NT2/D1 (cell line): ENCODE results near the gene RSU1.

Experiments used
- DNase-seq: peaks from one replicate; pipeline ENCODE4 v3.0.0-alpha.2; 2011; ENCODE audit warnings: low read depth, low spot score
- H3K27me3 ChIP-seq: 2 replicates; pipeline ENCODE4 v1.6.0; 2011; ENCODE audit warnings: mild to moderate bottlenecking; ENCODE audit not compliant: insufficient read length, insufficient read depth
- H3K36me3 ChIP-seq: 2 replicates; pipeline ENCODE4 v1.6.1; 2011; ENCODE audit warnings: mild to moderate bottlenecking, low read length, mixed read lengths; ENCODE audit not compliant: insufficient read depth, insufficient read length
- H3K4me1 ChIP-seq: 2 replicates; pipeline ENCODE4 v1.5.1; 2011; ENCODE audit not compliant: insufficient read depth, insufficient read length
- H3K4me3 ChIP-seq: 2 replicates; pipeline ENCODE4 v1.5.1; 2011; ENCODE audit warnings: low read depth; ENCODE audit not compliant: insufficient read length
- H3K9ac ChIP-seq: 2 replicates; pipeline ENCODE4 v1.6.0; 2011; ENCODE audit warnings: low read depth; ENCODE audit not compliant: insufficient read length
- H3K9me3 ChIP-seq: 2 replicates; pipeline ENCODE4 v1.5.1; 2011; ENCODE audit warnings: mild to moderate bottlenecking, low read length; ENCODE audit not compliant: insufficient read depth
- SUZ12 ChIP-seq: IDR thresholded peaks from 2 replicates; pipeline ENCODE4 v1.6.1; 2011; ENCODE audit not compliant: insufficient read length, insufficient read depth; ENCODE audit errors: extremely low read depth
- YY1 ChIP-seq: IDR thresholded peaks from 2 replicates; pipeline ENCODE4 v1.6.1; 2011; ENCODE audit not compliant: insufficient read length, insufficient read depth
- ZNF274 ChIP-seq: IDR thresholded peaks from 2 replicates; pipeline ENCODE4 v1.6.1; 2011; ENCODE audit warnings: mild to moderate bottlenecking, low read depth, low read length

The RSU1 gene

DNA sequence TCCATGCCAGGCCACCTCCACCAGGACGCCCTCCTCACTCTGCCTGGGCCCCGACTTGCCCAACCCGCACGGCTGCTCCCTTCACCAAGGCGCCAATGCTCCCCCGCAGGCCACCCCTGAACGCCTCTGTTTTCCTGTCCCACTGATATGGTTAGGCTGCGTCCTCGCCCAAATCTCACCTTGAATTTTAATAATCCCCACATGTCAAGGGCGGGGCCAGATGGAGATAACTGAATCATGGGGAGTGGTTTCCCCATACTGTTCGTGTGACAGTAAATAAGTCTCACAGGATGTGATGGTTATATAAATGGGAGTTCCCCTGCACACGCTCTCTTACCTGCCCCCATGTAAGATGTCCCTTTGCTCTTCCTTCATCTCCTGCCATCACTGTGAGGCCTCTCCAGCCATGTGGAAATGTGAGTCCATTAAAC, 29.8 kb downstream of the RSU1 start:
- H3K9me3 ChIP-seq: no peaks in the 10 kb centered on the region
- H3K4me1 ChIP-seq: no peaks in the 10 kb centered on the region
- H3K36me3 ChIP-seq: peaks cover 10% of the 10 kb centered on the region
- no peak for TF ChIP-seq ZNF274
- TF ChIP-seq SUZ12: no peak
- TF ChIP-seq YY1: no peak
- no peak overlapping the region for H3K4me3 ChIP-seq
- no peak for DNase-seq
- H3K27me3 ChIP-seq: no peaks in the 10 kb centered on the region
- H3K9ac ChIP-seq: no peak overlapping the region

DNA sequence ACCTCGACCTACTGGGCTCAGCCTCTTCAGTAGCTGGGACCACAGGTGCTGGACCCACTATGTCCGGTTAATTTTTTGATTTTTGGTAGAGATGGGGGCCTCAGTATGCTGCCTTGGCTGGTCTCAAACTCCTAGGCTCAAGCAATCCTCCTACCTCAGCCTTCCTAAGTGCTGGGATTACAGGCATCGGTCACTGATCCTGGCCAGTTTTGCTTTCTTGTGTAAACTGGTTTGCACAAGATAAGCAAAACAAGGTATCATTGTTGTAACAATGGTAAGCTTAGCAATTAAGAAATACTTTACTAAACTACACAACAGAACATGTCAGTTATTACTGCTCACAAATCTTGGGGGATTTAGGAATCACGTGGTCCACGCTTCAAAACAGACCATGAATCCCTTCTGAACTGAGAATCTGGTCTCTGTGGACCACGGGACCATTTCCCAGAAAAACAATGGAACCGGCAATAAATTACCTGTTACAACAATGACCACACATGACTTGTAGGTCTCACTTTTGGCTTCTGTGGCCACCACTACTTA, 36.8 kb downstream of the RSU1 start:
- Histone ChIP-seq H3K4me3 (no peak overlapping the region), H3K4me1 (no peaks in the 10 kb centered on the region), H3K9ac (no peak overlapping the region), H3K36me3 (peaks cover 15% of the 10 kb centered on the region), H3K27me3 (no peaks in the 10 kb centered on the region), H3K9me3 (no peaks in the 10 kb centered on the region)
- TF ChIP-seq SUZ12 (no peak), YY1 (no peak), ZNF274 (no peak)
- no peak for DNase-seq

DNA sequence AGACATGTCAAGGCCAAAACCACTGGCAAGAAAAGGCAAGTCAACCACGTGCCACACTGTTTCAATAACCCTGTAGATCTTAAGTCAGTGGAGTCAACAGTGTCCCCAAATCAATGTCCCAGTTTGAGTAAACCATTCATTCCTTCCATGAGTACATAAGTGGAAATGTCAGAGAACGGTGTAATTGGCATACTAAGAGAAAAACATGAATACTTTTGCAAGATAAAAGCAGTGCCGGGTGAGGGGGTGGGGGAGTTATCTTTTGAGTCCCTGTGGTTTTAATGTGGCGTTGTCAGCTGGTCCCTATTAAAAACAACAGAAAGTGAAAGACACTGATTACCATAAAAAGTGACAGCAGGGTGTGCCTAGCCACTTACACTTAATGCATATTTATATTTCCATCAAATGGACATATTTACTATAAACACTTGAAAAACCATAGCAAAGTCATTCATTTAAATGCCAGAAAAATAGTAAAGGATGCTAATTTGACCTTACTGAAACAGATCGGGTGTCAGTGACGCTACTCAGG, 37.8 kb downstream of the RSU1 start:
- H3K36me3 ChIP-seq: peaks cover 15% of the 10 kb centered on the region
- no peak overlapping the region for H3K9ac ChIP-seq
- no peaks in the 10 kb centered on the region for H3K9me3 ChIP-seq
- no peaks in the 10 kb centered on the region for H3K4me1 ChIP-seq
- no peak overlapping the region for H3K4me3 ChIP-seq
- no peaks in the 10 kb centered on the region for H3K27me3 ChIP-seq
- no peak for TF ChIP-seq YY1
- no peak for TF ChIP-seq ZNF274
- TF ChIP-seq SUZ12: no peak
- DNase-seq: no peak

DNA sequence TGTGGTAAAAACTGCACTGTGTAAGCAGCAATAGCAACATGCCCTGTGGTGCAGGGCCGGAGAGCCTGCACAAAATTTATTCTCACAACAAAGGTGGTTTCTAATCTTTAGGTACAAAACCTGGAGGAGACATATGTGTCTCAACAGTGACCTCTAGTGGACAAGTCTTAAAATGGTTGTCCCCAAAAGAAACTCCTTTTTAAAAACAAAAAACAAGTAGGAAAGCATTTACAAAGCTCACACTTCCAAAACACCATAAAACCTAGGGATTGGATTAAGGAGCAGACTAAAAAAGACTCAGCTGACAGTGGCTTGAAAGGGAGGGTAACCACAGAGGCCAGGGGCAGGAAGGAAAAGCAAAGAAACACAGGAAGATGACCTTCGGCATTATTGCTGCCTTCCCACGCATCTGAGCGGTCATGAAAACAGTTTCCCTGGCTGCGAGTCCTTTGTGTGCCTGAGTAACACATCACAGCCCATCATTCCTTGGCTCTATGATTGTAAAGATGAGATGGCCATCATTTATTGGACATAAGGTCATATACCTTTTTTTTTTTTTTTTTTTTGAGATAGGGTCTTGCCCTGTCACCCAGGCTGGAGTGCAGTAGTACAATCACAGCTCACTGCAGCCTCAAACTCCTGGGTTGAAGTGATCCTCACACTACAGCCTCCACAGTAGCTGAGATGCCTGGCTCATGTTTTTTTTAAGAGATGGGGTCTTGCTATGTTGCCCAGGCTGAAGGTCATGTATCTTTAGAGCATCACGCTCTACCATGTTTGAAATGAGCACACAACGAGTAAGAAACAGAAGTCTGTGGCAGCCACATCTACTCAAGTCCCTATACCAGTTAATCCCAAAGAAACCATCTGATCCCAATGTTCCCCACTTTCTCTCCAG, 39.5 kb downstream of the RSU1 start:
- Histone ChIP-seq H3K4me3 (no peak overlapping the region), H3K9ac (no peak overlapping the region), H3K36me3 (peaks cover 12% of the 10 kb centered on the region), H3K9me3 (no peaks in the 10 kb centered on the region), H3K27me3 (no peaks in the 10 kb centered on the region), H3K4me1 (no peaks in the 10 kb centered on the region)
- no peak for TF ChIP-seq ZNF274
- TF ChIP-seq SUZ12: no peak
- TF ChIP-seq YY1: no peak
- peak; percentile 28 for DNase-seq

DNA sequence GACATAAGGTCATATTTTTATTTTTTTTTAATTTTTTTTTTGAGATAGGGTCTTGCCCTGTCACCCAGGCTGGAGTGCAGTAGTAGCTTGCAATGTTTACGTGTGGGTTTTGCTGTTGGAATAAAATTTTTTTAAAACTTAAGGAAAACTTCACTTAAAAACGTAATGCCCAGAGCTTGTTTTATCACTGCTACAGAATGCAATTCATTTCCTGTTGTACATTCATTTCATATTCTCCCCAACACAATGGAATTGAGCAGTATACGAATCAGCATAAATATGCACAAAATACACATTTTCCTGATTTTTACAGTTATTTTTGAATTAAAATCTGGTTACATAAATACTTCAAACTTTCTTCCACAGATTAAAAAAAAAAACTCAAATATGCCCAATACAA, 40.3 kb downstream of the RSU1 start:
- no peaks in the 10 kb centered on the region for H3K4me1 ChIP-seq
- H3K36me3 ChIP-seq: peaks cover 12% of the 10 kb centered on the region
- no peak for TF ChIP-seq YY1
- TF ChIP-seq SUZ12: no peak
- TF ChIP-seq ZNF274: no peak
- no peak overlapping the region for H3K9ac ChIP-seq
- DNase-seq: no peak
- no peaks in the 10 kb centered on the region for H3K9me3 ChIP-seq
- no peak overlapping the region for H3K4me3 ChIP-seq
- no peaks in the 10 kb centered on the region for H3K27me3 ChIP-seq

DNA sequence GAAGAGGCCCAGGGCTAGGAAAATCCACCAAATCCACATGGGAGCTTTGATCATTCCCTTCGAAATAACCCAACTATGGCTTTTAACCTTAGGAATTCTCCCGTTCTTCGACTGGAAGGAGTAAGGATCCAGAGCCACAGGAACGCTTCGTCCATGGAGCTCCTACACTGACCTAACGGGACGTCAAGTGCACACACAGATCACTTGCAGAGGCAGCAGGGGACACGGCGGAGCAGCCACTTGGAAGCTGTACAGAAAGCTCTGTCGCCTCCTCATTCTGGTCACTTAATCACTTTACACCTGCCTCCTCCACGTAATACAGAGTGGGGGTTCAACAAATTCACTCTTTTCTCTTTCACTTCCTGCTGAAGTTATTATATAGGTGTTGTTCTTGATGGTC, 43.9 kb downstream of the RSU1 start:
- no peaks in the 10 kb centered on the region for H3K27me3 ChIP-seq
- TF ChIP-seq YY1: no peak
- no peak for TF ChIP-seq SUZ12
- TF ChIP-seq ZNF274: no peak
- H3K36me3 ChIP-seq: peaks cover 4% of the 10 kb centered on the region
- no peaks in the 10 kb centered on the region for H3K4me1 ChIP-seq
- H3K4me3 ChIP-seq: no peak overlapping the region
- no peaks in the 10 kb centered on the region for H3K9me3 ChIP-seq
- no peak for DNase-seq
- H3K9ac ChIP-seq: no peak overlapping the region

DNA sequence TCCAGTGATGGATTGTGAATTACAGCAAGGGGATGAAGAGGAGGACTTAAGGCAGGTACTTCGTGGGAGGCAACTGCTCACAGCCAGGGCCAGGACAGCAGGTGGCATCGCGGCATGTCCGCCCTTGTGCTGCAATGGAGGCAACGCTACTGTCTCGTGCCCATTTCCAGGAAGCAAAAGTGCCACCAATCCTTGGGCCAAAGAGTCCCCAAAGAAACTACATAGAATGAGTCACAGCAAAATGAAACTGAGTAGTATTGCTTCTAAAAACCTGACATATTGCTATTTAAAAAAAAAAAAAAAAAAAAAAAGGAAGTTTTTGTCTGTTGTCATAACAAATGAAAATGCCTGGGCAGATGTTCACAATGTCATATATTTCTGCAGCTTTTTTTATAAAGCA, 46.6 kb downstream of the RSU1 start:
- TF ChIP-seq SUZ12 (no peak), ZNF274 (no peak), YY1 (no peak)
- Histone ChIP-seq H3K4me3 (no peak overlapping the region), H3K27me3 (no peaks in the 10 kb centered on the region), H3K36me3 (peaks cover 4% of the 10 kb centered on the region), H3K9ac (no peak overlapping the region), H3K4me1 (no peaks in the 10 kb centered on the region), H3K9me3 (no peaks in the 10 kb centered on the region)
- no peak for DNase-seq
